Mesenteric fat pad (tissue), 1 donor: ENCODE data around the gene PTPRD. TPM values are rescaled to one million over a fixed set of nuclear protein-coding genes. Genes with fewer than 3 reads are reported as not detected.
"Not testable (repeated sequence)": the region's sequence is repeated elsewhere in the genome, so short reads cannot be mapped to it uniquely, and the experiment has no call there.

Experiments
- DNase-seq: peaks from one replicate; pipeline ENCODE4 v3.0.0-alpha.2; 2020; ENCODE audit warnings: low spot score
- total RNA-seq: library from RNA; stranded (reverse); fragmentation: NEBNext Ultra II Directional; extraction: Animal tissue kit (Norgen Biotek cat#: 25700); gene quantifications from one replicate; pipeline ENCODE4 v1.2.1, GENCODE V29; 2021
- donor health status: DM: yes; HTN: yes; CAD: no.

PTPRD gene
- total RNA-seq, 1 donor from 2014 or later = 18.0 TPM

- DNase-seq = no peak
Observed at GRCh38 chr9:9202276-9202675, 1410.5 kb downstream of the PTPRD start.

GRCh38 chr9:9186086-9186485, 1426.7 kb downstream of the PTPRD start:
- DNase-seq = no peak

DNA sequence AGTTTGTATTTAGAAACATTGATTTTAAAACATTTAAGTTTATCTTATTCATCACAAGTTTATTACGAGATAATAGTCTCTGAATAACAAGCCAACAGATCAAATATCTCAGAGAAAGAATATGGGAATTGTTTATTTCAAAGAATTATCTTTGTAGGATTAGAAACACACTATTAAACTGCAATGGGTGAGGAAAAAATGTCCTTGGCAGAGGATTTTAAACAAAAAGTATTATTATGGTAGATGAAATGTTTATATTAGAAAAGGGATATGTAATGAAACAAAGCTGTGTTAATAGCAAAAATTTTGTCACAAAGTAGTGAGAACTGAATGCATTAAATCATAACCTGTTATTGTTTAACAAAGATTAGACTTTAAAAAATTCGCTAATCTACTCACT, 1430.4 kb downstream of the PTPRD start:
- DNase-seq = no peak

GRCh38 chr9:9177081-9177480, 1435.7 kb downstream of the PTPRD start:
- no peak for DNase-seq

DNA sequence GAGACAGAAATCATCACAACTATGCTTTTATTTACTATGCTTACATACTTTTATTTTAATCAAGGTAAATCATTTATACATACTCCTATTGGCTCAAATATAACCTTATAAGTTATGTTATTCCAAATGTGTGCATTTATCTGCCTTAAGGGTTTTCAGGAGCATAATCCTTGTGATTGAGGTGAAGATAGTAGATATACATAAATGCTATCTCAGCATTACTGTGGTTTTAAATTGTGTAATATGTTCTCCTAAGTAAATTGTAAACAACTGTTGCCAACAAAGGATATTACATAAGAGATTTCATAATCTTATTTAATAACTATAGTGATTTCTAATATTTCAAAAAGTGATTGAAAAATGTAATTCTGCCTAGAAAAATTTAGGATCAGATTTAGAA, 1438.4 kb downstream of the PTPRD start:
- DNase-seq = no peak

- DNase-seq = no peak
Observed at GRCh38 chr9:9173264-9173663, 1439.5 kb downstream of the PTPRD start.

DNA sequence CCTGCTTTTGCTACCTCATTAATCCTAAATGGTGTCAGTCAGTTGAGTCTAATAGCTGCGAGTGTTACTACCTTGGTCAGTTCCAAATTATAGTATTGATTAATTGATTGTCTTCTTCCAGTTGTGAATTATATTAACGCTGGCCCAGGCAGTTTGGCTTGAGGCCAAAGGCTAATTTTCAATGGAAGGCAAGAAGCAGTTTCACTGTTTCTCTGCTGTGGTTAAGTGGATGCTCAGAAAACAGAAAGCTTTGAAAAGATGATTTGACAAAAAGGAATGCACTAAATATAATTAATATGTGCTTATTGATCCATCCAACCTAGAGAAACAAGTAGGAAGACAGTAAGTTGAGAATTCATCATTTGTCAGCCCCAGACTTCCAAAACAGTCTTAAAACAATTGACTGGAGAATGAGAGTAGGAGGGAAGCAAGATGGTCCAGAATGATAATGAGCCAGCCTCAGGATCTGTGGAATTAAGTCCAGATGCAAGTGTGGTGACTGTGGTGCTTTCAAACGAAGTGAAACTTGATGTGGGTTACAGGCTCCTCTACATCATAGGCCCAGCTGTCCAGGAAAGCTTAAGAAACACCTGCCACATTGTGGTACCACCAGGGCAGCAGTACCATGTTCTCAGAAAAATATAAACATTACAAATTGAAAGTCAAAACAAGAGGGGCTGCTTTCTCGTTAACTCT, 1442.2 kb downstream of the PTPRD start:
- no peak for DNase-seq

DNA sequence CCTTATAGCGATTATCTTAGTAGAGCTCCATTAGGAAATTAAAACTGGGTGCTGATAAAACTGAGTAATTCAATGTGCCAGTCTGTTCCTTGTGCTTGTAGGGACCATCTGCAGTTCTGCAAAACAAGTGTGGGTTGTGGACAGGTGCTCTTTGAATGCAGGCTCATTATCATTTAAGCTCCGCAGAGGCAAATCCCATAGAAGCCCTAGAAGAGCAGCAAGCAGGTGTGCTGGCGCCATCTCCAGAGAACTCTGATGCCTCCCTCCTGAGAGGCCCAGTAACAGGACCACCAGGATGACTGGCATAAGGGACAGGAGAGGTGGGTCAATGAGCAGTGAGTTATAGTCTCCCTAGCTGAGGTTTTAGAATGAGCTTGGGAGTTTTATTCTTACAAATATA, 1470.8 kb downstream of the PTPRD start:
- no peak for DNase-seq

DNA sequence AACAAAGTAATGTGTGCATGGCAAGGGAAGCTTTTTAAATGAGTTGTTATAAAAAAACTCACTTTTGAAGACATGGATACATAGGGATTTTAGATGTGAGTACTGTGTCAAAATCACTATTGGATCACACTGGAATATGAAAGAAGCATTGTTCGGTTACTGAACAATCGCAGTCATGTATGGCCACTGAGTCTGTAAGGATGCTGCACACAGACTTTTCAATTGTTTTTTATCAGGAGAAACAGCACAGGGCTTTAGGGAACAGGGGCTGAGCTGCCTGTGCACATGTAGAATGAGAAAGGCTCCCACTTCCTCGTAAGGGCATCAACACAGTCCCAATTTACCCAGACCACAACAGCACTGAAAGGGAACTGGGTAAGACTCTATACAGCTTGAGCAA, 1479.3 kb downstream of the PTPRD start:
- DNase-seq = no peak

DNA sequence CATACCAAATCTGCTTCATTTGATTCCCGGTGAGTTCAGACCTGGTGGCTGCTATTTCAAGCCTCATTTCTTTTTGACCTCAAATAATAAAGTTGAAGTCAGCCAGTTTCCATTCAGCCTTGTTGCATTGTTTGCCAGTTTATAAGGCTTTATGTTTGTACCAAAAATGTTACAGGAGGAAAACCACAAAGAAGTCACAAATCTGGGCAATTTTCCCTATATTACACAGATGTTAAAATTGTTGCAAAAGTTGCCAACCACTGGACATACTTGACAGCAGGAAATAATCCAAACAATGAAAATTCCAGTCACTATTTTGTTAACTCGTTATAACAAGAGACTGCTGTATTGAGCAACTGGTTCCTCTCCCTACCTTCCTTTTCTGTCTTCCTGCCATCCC, 1488.2 kb downstream of the PTPRD start:
- DNase-seq = no peak

- DNase-seq = no peak
Observed at GRCh38 chr9:9122230-9122875, 1490.4 kb downstream of the PTPRD start.

GRCh38 chr9:9117866-9118265, 1494.9 kb downstream of the PTPRD start:
- no peak for DNase-seq

- DNase-seq = no peak
Observed at GRCh38 chr9:9112001-9112720, 1500.6 kb downstream of the PTPRD start.

DNA sequence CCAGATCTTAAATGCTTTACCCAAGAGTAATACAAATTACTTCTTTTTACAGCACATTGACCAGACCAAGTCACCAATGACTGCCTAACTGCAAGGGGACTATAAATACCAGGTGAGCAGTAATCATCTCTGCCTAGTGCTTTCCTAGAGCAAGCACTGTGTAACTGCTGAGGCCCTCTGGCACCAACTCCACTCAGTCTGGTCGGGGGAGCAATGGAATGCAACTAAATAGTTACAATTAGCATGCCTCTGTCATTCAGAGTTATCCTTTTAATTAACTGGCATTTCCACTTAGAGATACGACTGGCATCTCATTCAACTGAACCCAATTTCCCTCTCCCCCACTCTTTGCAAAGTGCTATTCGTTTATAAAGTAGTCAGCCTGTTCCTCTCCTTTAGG, 1504.2 kb downstream of the PTPRD start:
- no peak for DNase-seq

DNA sequence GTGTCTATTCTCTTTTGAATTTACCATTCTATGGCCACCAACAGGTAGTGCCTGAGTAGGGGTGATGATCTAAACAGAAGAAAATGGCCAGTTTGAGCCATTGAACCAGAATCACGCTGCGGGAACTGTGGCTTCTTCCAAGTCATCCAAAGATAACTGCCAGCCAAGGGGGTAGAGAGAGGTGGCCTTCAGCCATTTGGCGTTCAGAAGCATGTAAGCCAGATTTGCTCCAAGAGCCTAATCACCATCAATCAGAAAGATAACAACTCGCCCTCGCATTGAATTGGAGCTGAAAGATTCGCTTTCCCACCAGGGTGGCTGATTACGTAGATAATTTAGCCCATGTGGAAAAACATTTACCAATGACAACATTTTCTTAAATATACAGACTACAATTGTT, 1510.5 kb downstream of the PTPRD start:
- no peak for DNase-seq

DNA sequence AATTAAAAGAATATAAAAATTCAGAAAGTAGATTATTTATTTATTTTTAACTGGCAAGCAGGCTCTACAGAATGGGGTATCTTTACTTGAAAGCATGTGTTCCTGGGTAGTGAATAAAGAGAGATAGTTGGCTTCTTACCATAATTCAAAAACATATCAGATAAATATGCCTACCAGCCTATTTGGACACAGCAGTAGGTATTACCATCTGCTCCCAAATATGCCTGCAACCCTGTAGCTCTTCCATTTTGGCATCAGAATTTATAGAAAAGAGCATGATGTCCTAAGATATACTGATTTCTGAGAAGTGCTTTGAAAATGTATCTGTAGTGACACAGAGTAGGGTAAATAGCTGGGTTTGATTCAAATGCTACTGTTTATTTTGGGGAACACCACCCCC, 1512.7 kb downstream of the PTPRD start:
- DNase-seq = no peak

GRCh38 chr9:9099646-9100045, 1513.2 kb downstream of the PTPRD start:
- DNase-seq = no peak

- DNase-seq = not testable (repeated sequence)
Observed at GRCh38 chr9:9097254-9097653, 1515.5 kb downstream of the PTPRD start.

- DNase-seq = no peak
Observed at GRCh38 chr9:9091387-9091786, 1521.4 kb downstream of the PTPRD start.

DNA sequence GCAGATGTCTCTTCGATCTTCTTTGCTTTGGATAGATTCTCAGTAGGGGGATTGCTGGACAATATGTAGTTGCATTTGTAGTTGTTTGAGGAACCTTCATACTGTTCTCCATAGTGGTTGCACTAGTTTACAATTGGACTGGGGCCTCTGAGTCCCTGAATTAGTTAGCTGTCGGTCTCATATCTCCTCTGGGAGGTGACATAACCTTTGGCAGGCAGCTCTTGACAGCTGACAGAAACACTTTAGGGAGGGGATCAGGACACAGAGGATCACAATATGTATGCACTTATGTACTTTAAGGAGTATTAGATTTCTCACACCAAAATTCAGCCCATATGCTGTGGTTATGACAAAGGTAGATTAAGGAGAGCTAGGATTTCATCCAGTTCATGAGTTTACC, 1533.3 kb downstream of the PTPRD start:
- no peak for DNase-seq

DNA sequence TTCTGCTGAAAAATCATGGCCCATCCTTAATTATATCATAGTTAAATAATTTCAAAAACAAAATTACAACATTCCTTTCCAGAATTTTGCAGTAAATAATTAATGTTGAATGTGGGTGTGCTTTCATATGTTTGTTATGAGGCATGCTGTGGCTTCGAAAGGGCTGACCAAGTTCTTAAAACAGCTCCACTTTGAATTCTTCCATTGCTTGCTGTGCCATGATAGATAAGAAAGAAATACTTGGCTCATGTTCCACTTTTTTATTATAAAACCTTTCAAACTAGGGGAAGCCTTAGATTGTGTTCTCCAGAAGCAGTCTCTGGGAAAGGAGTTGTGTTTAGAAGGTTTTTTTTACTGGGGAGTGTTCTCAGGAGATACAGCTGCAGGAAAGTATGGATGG, 1534.5 kb downstream of the PTPRD start:
- DNase-seq = no peak

DNA sequence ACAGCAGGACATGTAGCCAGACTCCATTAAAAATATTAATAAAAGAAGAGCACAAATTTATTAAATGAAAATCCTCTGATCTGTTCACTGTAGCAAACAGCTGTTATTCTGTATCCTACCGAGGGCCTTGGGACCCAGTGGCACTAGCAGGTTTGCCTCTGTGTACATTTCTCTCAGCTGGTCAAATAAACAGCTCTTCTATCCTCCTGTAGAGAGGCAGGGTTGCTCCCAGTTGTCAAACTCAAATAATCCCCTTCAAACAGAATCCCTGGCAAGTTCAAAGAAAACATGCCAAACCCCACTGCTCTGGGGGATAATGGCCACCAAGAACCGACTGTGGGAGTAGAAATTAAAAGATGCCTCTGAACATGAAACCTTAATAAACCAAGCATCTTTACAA, 1551.2 kb downstream of the PTPRD start:
- no peak for DNase-seq
